CD4-positive, alpha-beta T cell (primary cell): ENCODE measurements around the gene CEACAM7. TPM values are rescaled to one million over a fixed set of nuclear protein-coding genes. Genes with fewer than 3 reads are reported as not detected.
A peak's percentile ranks its signal among the peaks of the same experiment; 100 is the strongest.

Source experiments
- ATAC-seq: fragments of 200-7000 bp; cut with Tn5 transposase; one replicate; pipeline ENCODE4 v1.10.0; 2022; ENCODE audit warnings: mild to moderate bottlenecking; ENCODE audit not compliant: poor library complexity
- CTCF ChIA-PET: fragments of 350-600 bp; sonication (Branson Sonifier 250); formaldehyde crosslinking; loops from one replicate; lab custom pipeline; 2021; ENCODE audit warnings: antibody characterized with exemption, inconsistent platforms; lab: Charles Lee
- POLR2A ChIA-PET: fragments of 350-600 bp; sonication (Branson Sonifier 250); formaldehyde crosslinking; loops from one replicate; lab custom pipeline; 2021; ENCODE audit warnings: antibody characterized with exemption, inconsistent platforms; lab: Charles Lee
- DNase-seq, 14 experiments: peaks; one replicate each; pipeline ENCODE4 v3.0.0-alpha.2; 2013 to 2020; ENCODE audit warnings: mixed read lengths in 2 of 14
- H3K27ac ChIP-seq, 2 donors: one replicate each; pipeline versions ENCODE4 v1.5.1 to v1.7.0; 2013; ENCODE audit warnings: low read length in 2 of 2, low read depth in 1 of 2, mild to moderate bottlenecking in 1 of 2
- H3K27me3 ChIP-seq, 2 experiments: 1 replicate in 1 of 2; 2 replicates in 1 of 2; pipeline versions ENCODE4 v1.6.1 to v1.7.0; 2013; ENCODE audit warnings: low read length in 2 of 2, control low read depth in 1 of 2, mild to moderate bottlenecking in 1 of 2, moderate library complexity in 1 of 2; ENCODE audit not compliant: insufficient read depth in 2 of 2, control insufficient read depth in 1 of 2
- H3K36me3 ChIP-seq: one replicate; pipeline ENCODE4 v1.6.1; 2013; ENCODE audit warnings: low read length, control low read depth; ENCODE audit not compliant: insufficient read depth
- H3K4me1 ChIP-seq: one replicate; pipeline ENCODE4 v1.6.1; 2013; ENCODE audit warnings: low read length, control low read depth; ENCODE audit not compliant: insufficient read depth
- H3K4me3 ChIP-seq: one replicate; pipeline ENCODE4 v1.5.1; 2013; ENCODE audit warnings: mild to moderate bottlenecking, low read length, moderate library complexity
- H3K9me3 ChIP-seq, 2 experiments: 1 replicate in 1 of 2; 2 replicates in 1 of 2; pipeline versions ENCODE4 v1.6.1 to v1.7.0; 2013; ENCODE audit warnings: low read length in 2 of 2, mild to moderate bottlenecking in 2 of 2, control low read depth in 1 of 2, moderate library complexity in 1 of 2; ENCODE audit not compliant: control insufficient read depth in 1 of 2, insufficient read depth in 1 of 2
- H3K27ac Mint-ChIP-seq: one replicate; pipeline ENCODE4 v1.8.0; 2020; ENCODE audit warnings: mixed read lengths
- H3K27me3 Mint-ChIP-seq: one replicate; pipeline ENCODE4 v1.8.0; 2021; ENCODE audit warnings: mixed read lengths
- H3K36me3 Mint-ChIP-seq: one replicate; pipeline ENCODE4 v1.8.0; 2021; ENCODE audit warnings: low read depth, mixed read lengths
- H3K4me1 Mint-ChIP-seq: one replicate; pipeline ENCODE4 v1.8.0; 2021; ENCODE audit warnings: low read depth, mixed read lengths
- H3K4me3 Mint-ChIP-seq: one replicate; pipeline ENCODE4 v1.8.0; 2020; ENCODE audit warnings: mild to moderate bottlenecking, mixed read lengths
- H3K9me3 Mint-ChIP-seq: one replicate; pipeline ENCODE4 v1.8.0; 2020; ENCODE audit warnings: mixed read lengths
- intact Hi-C, 2 experiments: fragments of 100-400 bp; cut with DNase I in 1 of 2; cut with micrococcal nuclease in 1 of 2; formaldehyde crosslinking; loops; one replicate each; pipeline versions ENCODE4 v1.15.1 to v1.9.0; 2023 to 2025; cut with DNase I, micrococcal nuclease
- total RNA-seq, 174 experiments: library from RNA in 2 of 174; stranded (reverse) in 2 of 174; gene quantifications; one replicate each; pipeline ENCODE4 v1.2.3 and lab custom pipeline; 2021 to 2026
- TF ChIP-seq, protein P1 (sequence below): fragments of 200-600 bp; IDR thresholded peaks from one replicate; pipeline ENCODE4 v1.8.0; 2022; ENCODE audit warnings: antibody characterized with exemption, mild to moderate bottlenecking

CEACAM7 gene
- total RNA-seq, 2 experiments from 2014 or later: not detected

DNA sequence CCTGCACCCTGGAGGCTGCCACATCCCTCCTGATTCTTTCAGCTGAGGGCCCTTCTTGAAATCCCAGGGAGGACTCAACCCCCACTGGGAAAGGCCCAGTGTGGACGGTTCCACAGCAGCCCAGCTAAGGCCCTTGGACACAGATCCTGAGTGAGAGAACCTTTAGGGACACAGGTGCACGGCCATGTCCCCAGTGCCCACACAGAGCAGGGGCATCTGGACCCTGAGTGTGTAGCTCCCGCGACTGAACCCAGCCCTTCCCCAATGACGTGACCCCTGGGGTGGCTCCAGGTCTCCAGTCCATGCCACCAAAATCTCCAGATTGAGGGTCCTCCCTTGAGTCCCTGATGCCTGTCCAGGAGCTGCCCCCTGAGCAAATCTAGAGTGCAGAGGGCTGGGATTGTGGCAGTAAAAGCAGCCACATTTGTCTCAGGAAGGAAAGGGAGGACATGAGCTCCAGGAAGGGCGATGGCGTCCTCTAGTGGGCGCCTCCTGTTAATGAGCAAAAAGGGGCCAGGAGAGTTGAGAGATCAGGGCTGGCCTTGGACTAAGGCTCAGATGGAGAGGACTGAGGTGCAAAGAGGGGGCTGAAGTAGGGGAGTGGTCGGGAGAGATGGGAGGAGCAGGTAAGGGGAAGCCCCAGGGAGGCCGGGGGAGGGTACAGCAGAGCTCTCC is 13.5 kb upstream of the CEACAM7 start:
- no peaks in the 10 kb centered on the region for H3K4me1 Mint-ChIP-seq
- H3K4me3 ChIP-seq: no peak overlapping the region
- ChIA-PET POLR2A (no interaction called here), CTCF (no interaction called here)
- peaks cover 2% of the 10 kb centered on the region for H3K4me1 ChIP-seq
- intact Hi-C loops: no loop called here
- DNase-seq (peak in 1 of 14 experiments; percentile 21), ATAC-seq (no peak)
- peaks cover 50% of the 10 kb centered on the region for H3K27me3 Mint-ChIP-seq
- no peaks in the 10 kb centered on the region for H3K9me3 Mint-ChIP-seq
- no peaks in the 10 kb centered on the region for H3K36me3 ChIP-seq
- no peaks in the 10 kb centered on the region for H3K36me3 Mint-ChIP-seq
- H3K27ac Mint-ChIP-seq: no peak overlapping the region
- H3K4me3 Mint-ChIP-seq: no peak overlapping the region
- peaks cover 0 to 14% of the 10 kb centered on the region in 2 experiments for H3K9me3 ChIP-seq
- TF ChIP-seq, protein P1, sequence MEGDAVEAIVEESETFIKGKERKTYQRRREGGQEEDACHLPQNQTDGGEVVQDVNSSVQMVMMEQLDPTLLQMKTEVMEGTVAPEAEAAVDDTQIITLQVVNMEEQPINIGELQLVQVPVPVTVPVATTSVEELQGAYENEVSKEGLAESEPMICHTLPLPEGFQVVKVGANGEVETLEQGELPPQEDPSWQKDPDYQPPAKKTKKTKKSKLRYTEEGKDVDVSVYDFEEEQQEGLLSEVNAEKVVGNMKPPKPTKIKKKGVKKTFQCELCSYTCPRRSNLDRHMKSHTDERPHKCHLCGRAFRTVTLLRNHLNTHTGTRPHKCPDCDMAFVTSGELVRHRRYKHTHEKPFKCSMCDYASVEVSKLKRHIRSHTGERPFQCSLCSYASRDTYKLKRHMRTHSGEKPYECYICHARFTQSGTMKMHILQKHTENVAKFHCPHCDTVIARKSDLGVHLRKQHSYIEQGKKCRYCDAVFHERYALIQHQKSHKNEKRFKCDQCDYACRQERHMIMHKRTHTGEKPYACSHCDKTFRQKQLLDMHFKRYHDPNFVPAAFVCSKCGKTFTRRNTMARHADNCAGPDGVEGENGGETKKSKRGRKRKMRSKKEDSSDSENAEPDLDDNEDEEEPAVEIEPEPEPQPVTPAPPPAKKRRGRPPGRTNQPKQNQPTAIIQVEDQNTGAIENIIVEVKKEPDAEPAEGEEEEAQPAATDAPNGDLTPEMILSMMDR: no peak
- no peak overlapping the region for H3K27ac ChIP-seq
- peaks cover 17 to 19% of the 10 kb centered on the region in 2 experiments for H3K27me3 ChIP-seq

DNA sequence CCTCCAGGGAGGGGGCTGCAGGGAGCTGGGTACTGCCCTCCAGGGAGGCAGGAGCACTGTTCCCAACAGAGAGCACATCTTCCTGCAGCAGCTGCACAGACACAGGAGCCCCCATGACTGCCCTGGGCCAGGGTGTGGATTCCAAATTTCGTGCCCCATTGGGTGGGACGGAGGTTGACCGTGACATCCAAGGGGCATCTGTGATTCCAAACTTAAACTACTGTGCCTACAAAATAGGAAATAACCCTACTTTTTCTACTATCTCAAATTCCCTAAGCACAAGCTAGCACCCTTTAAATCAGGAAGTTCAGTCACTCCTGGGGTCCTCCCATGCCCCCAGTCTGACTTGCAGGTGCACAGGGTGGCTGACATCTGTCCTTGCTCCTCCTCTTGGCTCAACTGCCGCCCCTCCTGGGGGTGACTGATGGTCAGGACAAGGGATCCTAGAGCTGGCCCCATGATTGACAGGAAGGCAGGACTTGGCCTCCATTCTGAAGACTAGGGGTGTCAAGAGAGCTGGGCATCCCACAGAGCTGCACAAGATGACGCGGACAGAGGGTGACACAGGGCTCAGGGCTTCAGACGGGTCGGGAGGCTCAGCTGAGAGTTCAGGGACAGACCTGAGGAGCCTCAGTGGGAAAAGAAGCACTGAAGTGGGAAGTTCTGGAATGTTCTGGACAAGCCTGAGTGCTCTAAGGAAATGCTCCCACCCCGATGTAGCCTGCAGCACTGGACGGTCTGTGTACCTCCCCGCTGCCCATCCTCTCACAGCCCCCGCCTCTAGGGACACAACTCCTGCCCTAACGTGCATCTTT is 12.5 kb upstream of the CEACAM7 start:
- peaks cover 12 to 18% of the 10 kb centered on the region in 2 experiments for H3K27me3 ChIP-seq
- no peak overlapping the region for H3K4me3 Mint-ChIP-seq
- DNase-seq (peak in 1 of 14 experiments; percentile 4), ATAC-seq (no peak)
- no peaks in the 10 kb centered on the region for H3K36me3 Mint-ChIP-seq
- peaks cover 0 to 14% of the 10 kb centered on the region in 2 experiments for H3K9me3 ChIP-seq
- ChIA-PET CTCF (no interaction called here), POLR2A (no interaction called here)
- TF ChIP-seq, protein P1: no peak
- peaks cover 50% of the 10 kb centered on the region for H3K27me3 Mint-ChIP-seq
- no peaks in the 10 kb centered on the region for H3K36me3 ChIP-seq
- H3K4me1 Mint-ChIP-seq: no peaks in the 10 kb centered on the region
- H3K4me1 ChIP-seq: no peaks in the 10 kb centered on the region
- intact Hi-C loops: no loop called here
- H3K4me3 ChIP-seq: no peak overlapping the region
- no peaks in the 10 kb centered on the region for H3K9me3 Mint-ChIP-seq
- no peak overlapping the region for H3K27ac Mint-ChIP-seq
- no peak overlapping the region for H3K27ac ChIP-seq

DNA sequence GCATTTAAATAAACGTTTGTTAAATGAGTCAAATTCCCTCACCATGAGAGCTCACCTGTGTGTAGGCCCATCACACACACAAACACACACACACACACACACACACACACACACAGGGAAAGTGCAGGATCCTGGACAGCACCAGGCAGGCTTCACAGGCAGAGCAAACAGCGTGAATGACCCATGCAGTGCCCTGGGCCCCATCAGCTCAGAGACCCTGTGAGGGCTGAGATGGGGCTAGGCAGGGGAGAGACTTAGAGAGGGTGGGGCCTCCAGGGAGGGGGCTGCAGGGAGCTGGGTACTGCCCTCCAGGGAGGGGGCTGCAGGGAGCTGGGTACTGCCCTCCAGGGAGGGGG is 11.9 kb upstream of the CEACAM7 start:
- H3K9me3 ChIP-seq: peaks cover 0 to 19% of the 10 kb centered on the region in 2 experiments
- H3K27me3 ChIP-seq: peaks cover 6 to 12% of the 10 kb centered on the region in 2 experiments
- no peak for ATAC-seq
- H3K27ac ChIP-seq: no peak overlapping the region
- H3K4me1 ChIP-seq: no peaks in the 10 kb centered on the region
- no peak overlapping the region for H3K27ac Mint-ChIP-seq
- DNase-seq: no peak
- H3K27me3 Mint-ChIP-seq: peaks cover 46% of the 10 kb centered on the region
- ChIA-PET POLR2A (no interaction called here), CTCF (no interaction called here)
- H3K4me3 Mint-ChIP-seq: no peak overlapping the region
- no peaks in the 10 kb centered on the region for H3K4me1 Mint-ChIP-seq
- H3K9me3 Mint-ChIP-seq: no peaks in the 10 kb centered on the region
- H3K36me3 ChIP-seq: no peaks in the 10 kb centered on the region
- no peak overlapping the region for H3K4me3 ChIP-seq
- intact Hi-C loops: no loop called here
- TF ChIP-seq, protein P1: no peak
- H3K36me3 Mint-ChIP-seq: no peaks in the 10 kb centered on the region
